WTC11 (cell line): ENCODE measurements around the gene THBS3. TPM values are rescaled to one million over a fixed set of nuclear protein-coding genes. Genes with fewer than 3 reads are reported as not detected.
A peak's percentile ranks its signal among the peaks of the same experiment; 100 is the strongest.

ENCODE experiments used
- ATAC-seq: fragments of 200-7000 bp; cut with Tn5 transposase; 2 replicates; pipeline ENCODE4 v1.10.0; 2021; ENCODE audit warnings: mild to moderate bottlenecking, moderate library complexity
- CTCF ChIA-PET: fragments of 300-600 bp; sonication (Branson Sonifier 250); formaldehyde crosslinking; loops from one replicate; lab custom pipeline; 2021; ENCODE audit warnings: antibody characterized with exemption; lab: Charles Lee
- POLR2A ChIA-PET: fragments of 350-600 bp; sonication (Branson Sonifier 250); formaldehyde crosslinking; loops from one replicate; lab custom pipeline; 2021; ENCODE audit warnings: antibody characterized with exemption; lab: Charles Lee
- DNase-seq: peaks from one replicate; pipeline ENCODE4 v3.0.0; 2021; ENCODE audit warnings: low spot score
- H3K27ac Mint-ChIP-seq: 2 replicates; pipeline ENCODE4 v1.8.0; 2021; ENCODE audit warnings: mixed read lengths
- H3K27me3 Mint-ChIP-seq: 2 replicates; pipeline ENCODE4 v1.8.0; 2021; ENCODE audit warnings: low read depth, mild to moderate bottlenecking, moderate library complexity, mixed read lengths
- H3K36me3 Mint-ChIP-seq: 2 replicates; pipeline ENCODE4 v1.8.0; 2021; ENCODE audit warnings: mixed read lengths
- H3K4me1 Mint-ChIP-seq: 2 replicates; pipeline ENCODE4 v1.8.0; 2022; ENCODE audit warnings: mixed read lengths
- H3K4me3 Mint-ChIP-seq: 2 replicates; pipeline ENCODE4 v1.8.0; 2021; ENCODE audit warnings: mild to moderate bottlenecking, moderate library complexity, mixed read lengths
- H3K9me3 Mint-ChIP-seq: 2 replicates; pipeline ENCODE4 v1.8.0; 2021; ENCODE audit warnings: mixed read lengths
- AR ChIP-seq: fragments of 250-450 bp; sonication (Bioruptor Pico); IDR thresholded peaks from 2 replicates; pipeline ENCODE4 v1.9.0; 2021; ENCODE audit warnings: mild to moderate bottlenecking
- ATF3 ChIP-seq: sonication (generic); formaldehyde crosslinking; conservative IDR thresholded peaks from 2 replicates; pipeline ENCODE4 v1.8.1; 2022; ENCODE audit warnings: mild to moderate bottlenecking, missing genetic modification reagents
- CBFB ChIP-seq: sonication (generic); formaldehyde crosslinking; IDR thresholded peaks from 2 replicates; pipeline ENCODE4 v1.8.1; 2022; ENCODE audit warnings: mild to moderate bottlenecking, low read depth, missing genetic modification reagents
- ERG ChIP-seq: fragments of 250-450 bp; sonication (Bioruptor Pico); IDR thresholded peaks from 2 replicates; pipeline ENCODE4 v1.8.0; 2021; ENCODE audit warnings: mild to moderate bottlenecking
- ESRRA ChIP-seq: sonication (generic); formaldehyde crosslinking; IDR thresholded peaks from 2 replicates; pipeline ENCODE4 v1.8.1; 2022; ENCODE audit warnings: mild to moderate bottlenecking, missing genetic modification reagents, borderline replicate concordance
- ETV6 ChIP-seq: sonication (generic); formaldehyde crosslinking; IDR thresholded peaks from 2 replicates; pipeline ENCODE4 v1.8.1; 2022; ENCODE audit warnings: mild to moderate bottlenecking, missing genetic modification reagents
- FOXP4 ChIP-seq: sonication (generic); formaldehyde crosslinking; IDR thresholded peaks from 2 replicates; pipeline ENCODE4 v1.8.0; 2022; ENCODE audit warnings: mild to moderate bottlenecking, missing genetic modification reagents
- HMGXB4 ChIP-seq: sonication (generic); formaldehyde crosslinking; IDR thresholded peaks from 2 replicates; pipeline ENCODE4 v1.8.1; 2023; ENCODE audit warnings: mild to moderate bottlenecking, moderate library complexity, missing genetic modification reagents
- MAX ChIP-seq: sonication (generic); formaldehyde crosslinking; IDR thresholded peaks from 2 replicates; pipeline ENCODE4 v1.8.0; 2022; ENCODE audit warnings: mild to moderate bottlenecking, missing genetic modification reagents
- NFE2L1 ChIP-seq: sonication (generic); formaldehyde crosslinking; IDR thresholded peaks from 2 replicates; pipeline ENCODE4 v1.8.1; 2023; ENCODE audit warnings: missing genetic modification reagents
- PRDM15 ChIP-seq: sonication (generic); formaldehyde crosslinking; IDR thresholded peaks from 2 replicates; pipeline ENCODE4 v1.8.0; 2022; ENCODE audit warnings: missing genetic modification reagents
- PREB ChIP-seq: sonication (generic); formaldehyde crosslinking; IDR thresholded peaks from 2 replicates; pipeline ENCODE4 v1.8.1; 2022; ENCODE audit warnings: mild to moderate bottlenecking, missing genetic modification reagents, moderate library complexity, borderline replicate concordance
- SMAD3 ChIP-seq: sonication (generic); formaldehyde crosslinking; IDR thresholded peaks from 2 replicates; pipeline ENCODE4 v1.8.0; 2022; ENCODE audit warnings: missing genetic modification reagents, mild to moderate bottlenecking, borderline replicate concordance
- SP1 ChIP-seq: sonication (generic); formaldehyde crosslinking; conservative IDR thresholded peaks from 2 replicates; pipeline ENCODE4 v1.8.1; 2022; ENCODE audit warnings: missing genetic modification reagents
- USF2 ChIP-seq: sonication (generic); formaldehyde crosslinking; IDR thresholded peaks from 2 replicates; pipeline ENCODE4 v1.8.1; 2023; ENCODE audit warnings: mild to moderate bottlenecking, missing genetic modification reagents, moderate library complexity
- ZBTB21 ChIP-seq: sonication (generic); formaldehyde crosslinking; IDR thresholded peaks from 2 replicates; pipeline ENCODE4 v1.8.1; 2023; ENCODE audit warnings: mild to moderate bottlenecking, missing genetic modification reagents, borderline replicate concordance
- ZNF281 ChIP-seq: sonication (generic); formaldehyde crosslinking; IDR thresholded peaks from 2 replicates; pipeline ENCODE4 v1.8.0; 2023; ENCODE audit warnings: mild to moderate bottlenecking, missing genetic modification reagents
- total RNA-seq: library from RNA; stranded (reverse); gene quantifications from 3 replicates; pipeline ENCODE4 v1.2.3, GENCODE V29; 2021

The THBS3 gene
- total RNA-seq, 1 experiment from 2014 or later = 5.3 TPM

GRCh38 chr1:155255243-155256007 lies 47.7 kb upstream of the THBS3 start, which contains the start of gene ENTREP3:
TSS of gene ENTREP3 (minus strand) at chr1:155255483. CDS start at chr1:155254877, 606 bp downstream.
- ChIA-PET CTCF (interaction anchor here (0.6 to 1.8 kb wide), 9 partner anchors 18 to 82 kb away, joined by 3 to 9 read pairs (median 5); partner anchors contain the start of genes CLK2, HCN3, KRTCAP2 and RUSC1), POLR2A (interaction anchor here (0.5 to 1.0 kb wide), 3 partner anchors 11 to 1093 kb away, joined by 3 to 4 read pairs (median 4); no protein-coding TSS in a partner anchor)
- H3K9me3 Mint-ChIP-seq = no peaks in the 10 kb centered on the region
- peak; percentile 80 for ATAC-seq
- peak within 1 kb of the TSS; percentile 76 for H3K27ac Mint-ChIP-seq
- peaks cover 23% of the 10 kb centered on the region for H3K4me1 Mint-ChIP-seq
- DNase-seq = peak; percentile 95
- peak within 1 kb of the TSS; percentile 80 for H3K4me3 Mint-ChIP-seq
- no peaks in the 10 kb centered on the region for H3K27me3 Mint-ChIP-seq
- peaks cover 20% of the 10 kb centered on the region for H3K36me3 Mint-ChIP-seq
- no peak for TF ChIP-seq ESRRA (CRISPR knock-in tag)
- no peak for TF ChIP-seq AR (CRISPR knock-in tag)
- peak; percentile 39; the same call in 1 of the 2 replicates for TF ChIP-seq MAX (CRISPR knock-in tag)
- TF ChIP-seq USF2 = peak; percentile 56
- no peak for TF ChIP-seq NFE2L1 (CRISPR knock-in tag)
- peak; percentile 80; the same call in 1 of the 2 replicates for TF ChIP-seq ZNF281
- no peak for TF ChIP-seq PREB (CRISPR knock-in tag)
- 0 out of 2 replicates have a peak, but pooled peaks have one; percentile 8 for TF ChIP-seq FOXP4 (CRISPR knock-in tag)
- peak; percentile 78; the same call in 1 of the 2 replicates for TF ChIP-seq SP1 (CRISPR knock-in tag)
- TF ChIP-seq SMAD3 = no peak
- no peak for TF ChIP-seq ERG (CRISPR knock-in tag)
- peak; percentile 80 for TF ChIP-seq PRDM15 (CRISPR knock-in tag)
- TF ChIP-seq CBFB (CRISPR knock-in tag) = peak; percentile 81; the same call in 1 of the 2 replicates
- TF ChIP-seq ZBTB21 = peak; percentile 32; the same call in 1 of the 2 replicates
- 0 out of 2 replicates have a peak, but pooled peaks have one; percentile 44 for TF ChIP-seq HMGXB4
- TF ChIP-seq ETV6 (CRISPR knock-in tag) = no peak
- TF ChIP-seq ATF3 = no peak
